IMR-90 (cell line): ENCODE measurements around the gene MCFD2. TPM values are rescaled to one million over a fixed set of nuclear protein-coding genes. Genes with fewer than 3 reads are reported as not detected.

ENCODE experiments used
- ATAC-seq: fragments of 200-7000 bp; cut with Tn5 transposase; 2 replicates; pipeline ENCODE4 v1.9.1; 2020; ENCODE audit warnings: low read depth, mild to moderate bottlenecking, moderate library complexity
- BruUV-seq: library from RNA; stranded (reverse); fragments of 400-500 nt; replicated peaks from 2 replicates; lab custom pipeline; 2021; lab: Mats Ljungman, UMichigan
- CTCF ChIA-PET: fragments of 300-600 bp; formaldehyde crosslinking; extraction: SDS; loops from one replicate; lab custom pipeline; 2021; ENCODE audit warnings: antibody characterized with exemption; lab: Yijun Ruan, JAX
- POLR2A ChIA-PET: fragments of 300-600 bp; sonication (Branson Sonifier 250); formaldehyde crosslinking; loops from one replicate; lab custom pipeline; 2022; ENCODE audit warnings: antibody characterized with exemption; ENCODE audit not compliant: unreplicated experiment; lab: Charles Lee
- DNase-seq: peaks from one replicate; pipeline ENCODE4 v3.0.0; 2013
- H2AFZ ChIP-seq: replicated peaks from 2 replicates; pipeline ENCODE3; 2013; ENCODE audit warnings: low read length, mild to moderate bottlenecking; ENCODE audit not compliant: poor library complexity
- H2AK5ac ChIP-seq: 2 replicates; pipeline ENCODE4 v1.6.1; 2013; ENCODE audit warnings: low read depth, low read length, inconsistent platforms
- H2AK9ac ChIP-seq: replicated peaks from 2 replicates; pipeline ENCODE3; 2013; ENCODE audit warnings: mild to moderate bottlenecking, low read depth, low read length, moderate library complexity; ENCODE audit not compliant: poor library complexity
- H2BK120ac ChIP-seq: 2 replicates; pipeline ENCODE4 v1.6.1; 2013; ENCODE audit warnings: low read depth, low read length, inconsistent platforms
- H2BK15ac ChIP-seq: 3 replicates; pipeline ENCODE4 v1.6.1; 2013; ENCODE audit warnings: low read depth, low read length, inconsistent platforms
- H2BK20ac ChIP-seq: 2 replicates; pipeline ENCODE4 v1.6.1; 2013; ENCODE audit warnings: low read depth, mild to moderate bottlenecking, inconsistent platforms, low read length, moderate library complexity
- H2BK5ac ChIP-seq: 2 replicates; pipeline ENCODE4 v1.6.1; 2013; ENCODE audit warnings: mild to moderate bottlenecking, low read depth, low read length, inconsistent platforms; ENCODE audit not compliant: poor library complexity, severe bottlenecking
- H3K14ac ChIP-seq: replicated peaks from 2 replicates; pipeline ENCODE4 v1.6.1; 2013; ENCODE audit warnings: low read depth, low read length, inconsistent platforms
- H3K18ac ChIP-seq: 2 replicates; pipeline ENCODE4 v1.6.1; 2013; ENCODE audit warnings: low read depth, low read length, control low read depth
- H3K23ac ChIP-seq: 2 replicates; pipeline ENCODE4 v1.6.1; 2013; ENCODE audit warnings: low read depth, low read length, inconsistent platforms
- H3K27ac ChIP-seq: 2 replicates; pipeline ENCODE4 v1.5.1; 2013; ENCODE audit warnings: mild to moderate bottlenecking, control low read depth, low read length; ENCODE audit not compliant: insufficient read depth
- H3K27me3 ChIP-seq: 2 replicates; pipeline ENCODE4 v1.6.1; 2013; ENCODE audit warnings: low read length; ENCODE audit not compliant: control insufficient read depth, insufficient read depth
- H3K36me3 ChIP-seq: 2 replicates; pipeline ENCODE4 v1.6.1; 2013; ENCODE audit warnings: low read length, mixed read lengths; ENCODE audit not compliant: control insufficient read depth, insufficient read depth
- H3K4ac ChIP-seq: 2 replicates; pipeline ENCODE4 v1.6.1; 2013; ENCODE audit warnings: low read depth, low read length, inconsistent platforms
- H3K4me1 ChIP-seq: 2 replicates; pipeline ENCODE4 v1.6.1; 2013; ENCODE audit warnings: low read length, mixed read lengths; ENCODE audit not compliant: control insufficient read depth, insufficient read depth
- H3K4me2 ChIP-seq: 2 replicates; pipeline ENCODE4 v1.6.1; 2013; ENCODE audit warnings: low read depth, mild to moderate bottlenecking, control low read depth, low read length, moderate library complexity
- H3K4me3 ChIP-seq: 2 replicates; pipeline ENCODE4 v1.5.1; 2013; ENCODE audit warnings: low read depth, mild to moderate bottlenecking, control low read depth, low read length, moderate library complexity; ENCODE audit not compliant: insufficient read depth
- H3K56ac ChIP-seq: 2 replicates; pipeline ENCODE4 v1.6.1; 2013; ENCODE audit warnings: low read length, inconsistent platforms; ENCODE audit not compliant: insufficient read depth; ENCODE audit errors: extremely low read depth
- H3K79me1 ChIP-seq, 2 experiments: 2 replicates each; pipeline ENCODE4 v1.6.1; 2013; ENCODE audit warnings: low read length in 2 of 2, inconsistent platforms in 1 of 2, low read depth in 1 of 2
- H3K9ac ChIP-seq: 2 replicates; pipeline ENCODE4 v1.6.1; 2013; ENCODE audit warnings: low read depth, low read length, control low read depth
- H3K9me1 ChIP-seq: 2 replicates; pipeline ENCODE4 v1.6.1; 2013; ENCODE audit warnings: low read length, inconsistent platforms; ENCODE audit not compliant: insufficient read depth
- H3K9me3 ChIP-seq: 2 replicates; pipeline ENCODE4 v1.6.1; 2013; ENCODE audit warnings: low read length; ENCODE audit not compliant: control insufficient read depth, insufficient read depth
- H4K20me1 ChIP-seq: 2 replicates; pipeline ENCODE4 v1.6.1; 2013; ENCODE audit warnings: low read length, inconsistent platforms; ENCODE audit not compliant: insufficient read depth
- H4K5ac ChIP-seq: 2 replicates; pipeline ENCODE4 v1.6.1; 2013; ENCODE audit warnings: mild to moderate bottlenecking, low read depth, low read length, control low read depth
- H4K8ac ChIP-seq, 2 experiments: 2 replicates each; pipeline ENCODE4 v1.6.1; 2013; ENCODE audit warnings: low read depth in 2 of 2, low read length in 2 of 2, control low read depth in 1 of 2, inconsistent platforms in 1 of 2
- H4K91ac ChIP-seq: 2 replicates; pipeline ENCODE4 v1.6.1; 2013; ENCODE audit warnings: low read depth, low read length, inconsistent platforms; ENCODE audit not compliant: insufficient read depth
- BHLHE40 ChIP-seq: fragments of 150-350 bp; IDR thresholded peaks from 2 replicates; pipeline ENCODE4 v1.6.1; 2016; ENCODE audit warnings: mild to moderate bottlenecking, low read depth, low read length
- CEBPB ChIP-seq: IDR thresholded peaks from 2 replicates; pipeline ENCODE4 v1.6.1; 2012; ENCODE audit warnings: low read depth, low read length, improper control_type of control experiment
- CHD1 ChIP-seq: IDR thresholded peaks from 2 replicates; pipeline ENCODE4 v1.6.1; 2012; ENCODE audit warnings: low read depth, low read length, improper control_type of control experiment
- CTCF ChIP-seq: conservative IDR thresholded peaks from 2 replicates; pipeline ENCODE4 v1.5.1; 2012; ENCODE audit warnings: mild to moderate bottlenecking, low read depth, low read length, improper control_type of control experiment
- FOS ChIP-seq: fragments of 150-350 bp; IDR thresholded peaks from 2 replicates; pipeline ENCODE4 v1.6.1; 2016; ENCODE audit warnings: low read depth, low read length
- MAFK ChIP-seq: IDR thresholded peaks from 2 replicates; pipeline ENCODE4 v1.6.1; 2012; ENCODE audit warnings: low read depth, low read length, improper control_type of control experiment
- MAZ ChIP-seq: IDR thresholded peaks from 2 replicates; pipeline ENCODE4 v1.6.1; 2012; ENCODE audit warnings: low read depth, mild to moderate bottlenecking, low read length, improper control_type of control experiment, moderate library complexity, borderline replicate concordance
- MXI1 ChIP-seq: IDR thresholded peaks from 2 replicates; pipeline ENCODE4 v1.6.1; 2012; ENCODE audit warnings: low read depth, mild to moderate bottlenecking, low read length, moderate library complexity, borderline replicate concordance
- NFE2L2 ChIP-seq: fragments of 150-350 bp; IDR thresholded peaks from 2 replicates; pipeline ENCODE4 v1.6.1; 2016; ENCODE audit warnings: low read depth, mild to moderate bottlenecking, low read length
- POLR2A ChIP-seq: IDR thresholded peaks from 2 replicates; pipeline ENCODE4 v1.6.1; 2012; ENCODE audit warnings: mild to moderate bottlenecking, low read depth, low read length
- RAD21 ChIP-seq: IDR thresholded peaks from 2 replicates; pipeline ENCODE4 v1.6.1; 2012; ENCODE audit warnings: low read length, improper control_type of control experiment
- RCOR1 ChIP-seq: IDR thresholded peaks from 2 replicates; pipeline ENCODE4 v1.6.1; 2012; ENCODE audit warnings: mild to moderate bottlenecking, low read length, improper control_type of control experiment; ENCODE audit not compliant: insufficient replicate concordance
- RFX5 ChIP-seq: IDR thresholded peaks from 2 replicates; pipeline ENCODE4 v1.8.0; 2012; ENCODE audit warnings: low read depth, mild to moderate bottlenecking, low read length, moderate library complexity
- SMC3 ChIP-seq: fragments of 150-350 bp; IDR thresholded peaks from 2 replicates; pipeline ENCODE4 v1.6.1; 2016; ENCODE audit warnings: low read depth, mild to moderate bottlenecking, antibody characterized with exemption, low read length, moderate library complexity
- WGBS, 2 experiments: methylation state at CpG; one replicate each; pipeline versions ENCODE4 v1.1.5 to v1.1.7; 2013; ENCODE audit warnings: missing lambda C conversion rate in 2 of 2; ENCODE audit not compliant: insufficient read length in 1 of 2; ENCODE audit errors: extremely low coverage in 2 of 2; 5-methylcytosine and 5-hydroxymethylcytosine counted together
- dilution Hi-C: fragments of 300-500 bp; cut with HindIII; formaldehyde crosslinking; loops from one replicate; pipeline ENCODE4 v1.14.3; 2018; ENCODE audit warnings: low sequenced_read_pairs; ENCODE audit not compliant: unreplicated experiment
- in situ Hi-C: fragments of 300-500 bp; cut with MboI; formaldehyde crosslinking; loops from 3 replicates; pipeline ENCODE4 v1.14.3; 2019; ENCODE audit warnings: low sequenced_read_pairs, inconsistent platforms, mixed read lengths
- intact Hi-C: fragments of 100-400 bp; cut with micrococcal nuclease; formaldehyde crosslinking; loops from 2 replicates; pipeline ENCODE4 v1.10.0; 2022
- polyA plus RNA-seq, 3 experiments: library from polyadenylated mRNA; depleted of rRNA; stranded (reverse); fragments of >200 nt; gene quantifications; 2 replicates each; pipeline ENCODE4 v1.2.3, GENCODE V29; 2012; ENCODE audit warnings: low replicate concordance in 1 of 3
- total RNA-seq: library from RNA; depleted of rRNA; stranded (reverse); fragments of >200 nt; gene quantifications from 2 replicates; pipeline ENCODE4 v1.2.3, GENCODE V29; 2012
- TF ChIP-seq, protein P1 (sequence below): fragments of 150-350 bp; IDR thresholded peaks from 2 replicates; pipeline ENCODE4 v1.6.1; 2016; ENCODE audit warnings: low read depth, mild to moderate bottlenecking, low read length, moderate library complexity, borderline replicate concordance
- TF ChIP-seq, protein P2 (sequence below): fragments of 150-350 bp; IDR thresholded peaks from 2 replicates; pipeline ENCODE4 v1.6.1; 2017; ENCODE audit warnings: mild to moderate bottlenecking, antibody characterized with exemption, low read length, low read depth

Gene MCFD2
- total and polyA plus RNA-seq, 2 of the 4 experiments (the other 2 are of a cell fraction), result 145 to 177 TPM

DNA sequence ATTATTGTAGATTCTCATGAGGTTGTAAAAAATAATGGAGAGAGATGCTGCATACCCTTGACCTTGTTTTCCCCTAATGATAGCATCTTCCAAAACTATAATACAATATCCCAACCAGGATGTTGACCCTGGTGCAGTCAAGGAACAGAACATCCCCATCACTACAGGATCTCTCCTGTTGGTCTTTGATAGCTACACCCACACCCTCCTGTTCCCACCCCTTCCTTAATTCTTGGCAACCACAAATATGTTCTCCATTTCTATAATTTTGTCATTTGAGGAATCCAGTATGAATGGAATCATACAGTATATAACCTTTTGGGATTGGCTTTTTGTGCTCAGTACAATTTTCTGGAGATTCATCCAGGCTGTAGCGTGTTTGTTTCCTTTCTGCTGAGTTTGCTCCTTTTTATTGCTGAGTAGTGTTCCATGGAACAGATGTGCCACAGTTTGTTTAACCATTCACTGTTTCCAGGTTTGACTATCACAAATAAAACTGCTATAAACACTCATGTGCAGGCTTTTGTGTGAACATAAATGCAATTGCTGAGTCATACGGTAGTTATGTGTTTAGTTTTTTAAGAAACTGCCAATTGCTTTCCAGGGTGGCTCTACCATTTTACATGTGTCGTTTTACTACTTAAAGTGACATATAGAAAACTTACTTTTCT lies 22.2 kb downstream of the MCFD2 start:
- POLR2A ChIA-PET, result no interaction called here
- Histone ChIP-seq H2BK20ac (no peak overlapping the region), H3K18ac (no peak overlapping the region), H2AFZ (no peak overlapping the region), H3K9me3 (peaks cover 4% of the 10 kb centered on the region; the same call in 1 of the 2 replicates), H3K4me2 (no peak overlapping the region), H3K4me1 (peaks cover 5% of the 10 kb centered on the region), H2BK5ac (no peak overlapping the region), H3K79me1 (peaks cover 1 to 5% of the 10 kb centered on the region in 2 experiments; a peak in 2 of 4 replicates), H3K23ac (no peak overlapping the region), H3K4me3 (no peak overlapping the region), H3K27me3 (no peaks in the 10 kb centered on the region), H3K4ac (no peak overlapping the region), H4K91ac (no peak overlapping the region), H2BK15ac (no peak overlapping the region), H3K27ac (no peak overlapping the region), H3K56ac (no peak overlapping the region), H4K5ac (no peak overlapping the region), H3K9me1 (no peaks in the 10 kb centered on the region; the same call in 1 of the 2 replicates), H4K8ac (no peak overlapping the region), H2BK120ac (no peak overlapping the region), H2AK9ac (no peak overlapping the region), H3K9ac (no peak overlapping the region), H3K14ac (no peak overlapping the region), H2AK5ac (no peak overlapping the region), H4K20me1 (no peaks in the 10 kb centered on the region), H3K36me3 (no peaks in the 10 kb centered on the region)
- no CpG with 5 or more reads among the region's 3 CpGs for WGBS, 2 experiments
- no peak for ATAC-seq
- intact Hi-C loops (no loop called here), in situ Hi-C loops (no loop called here), dilution Hi-C loops (no loop called here)
- no peak for TF ChIP-seq RCOR1
- TF ChIP-seq RAD21, result no peak
- TF ChIP-seq SMC3, result no peak
- TF ChIP-seq POLR2A, result no peak
- no peak for TF ChIP-seq CEBPB
- TF ChIP-seq NFE2L2, result 0 out of 2 replicates have a peak, but pooled peaks have one; percentile 67
- no peak for TF ChIP-seq CTCF
- peak; percentile 49; the same call in 1 of the 2 replicates for TF ChIP-seq BHLHE40
- TF ChIP-seq, protein P1, sequence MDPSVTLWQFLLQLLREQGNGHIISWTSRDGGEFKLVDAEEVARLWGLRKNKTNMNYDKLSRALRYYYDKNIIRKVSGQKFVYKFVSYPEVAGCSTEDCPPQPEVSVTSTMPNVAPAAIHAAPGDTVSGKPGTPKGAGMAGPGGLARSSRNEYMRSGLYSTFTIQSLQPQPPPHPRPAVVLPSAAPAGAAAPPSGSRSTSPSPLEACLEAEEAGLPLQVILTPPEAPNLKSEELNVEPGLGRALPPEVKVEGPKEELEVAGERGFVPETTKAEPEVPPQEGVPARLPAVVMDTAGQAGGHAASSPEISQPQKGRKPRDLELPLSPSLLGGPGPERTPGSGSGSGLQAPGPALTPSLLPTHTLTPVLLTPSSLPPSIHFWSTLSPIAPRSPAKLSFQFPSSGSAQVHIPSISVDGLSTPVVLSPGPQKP, result no peak
- TF ChIP-seq CHD1, result no peak
- TF ChIP-seq, protein P2, sequence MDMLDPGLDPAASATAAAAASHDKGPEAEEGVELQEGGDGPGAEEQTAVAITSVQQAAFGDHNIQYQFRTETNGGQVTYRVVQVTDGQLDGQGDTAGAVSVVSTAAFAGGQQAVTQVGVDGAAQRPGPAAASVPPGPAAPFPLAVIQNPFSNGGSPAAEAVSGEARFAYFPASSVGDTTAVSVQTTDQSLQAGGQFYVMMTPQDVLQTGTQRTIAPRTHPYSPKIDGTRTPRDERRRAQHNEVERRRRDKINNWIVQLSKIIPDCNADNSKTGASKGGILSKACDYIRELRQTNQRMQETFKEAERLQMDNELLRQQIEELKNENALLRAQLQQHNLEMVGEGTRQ, result no peak
- peak; percentile 90 for TF ChIP-seq MAFK
- no peak for TF ChIP-seq FOS
- TF ChIP-seq MXI1, result no peak
- no peak for TF ChIP-seq RFX5
- no peak for TF ChIP-seq MAZ
- BruUV-seq, result no TSS peak
- CTCF ChIA-PET, result no interaction called here
- peak; percentile 63 for DNase-seq
